ENCODE measurements around the gene RAB44.

DNA sequence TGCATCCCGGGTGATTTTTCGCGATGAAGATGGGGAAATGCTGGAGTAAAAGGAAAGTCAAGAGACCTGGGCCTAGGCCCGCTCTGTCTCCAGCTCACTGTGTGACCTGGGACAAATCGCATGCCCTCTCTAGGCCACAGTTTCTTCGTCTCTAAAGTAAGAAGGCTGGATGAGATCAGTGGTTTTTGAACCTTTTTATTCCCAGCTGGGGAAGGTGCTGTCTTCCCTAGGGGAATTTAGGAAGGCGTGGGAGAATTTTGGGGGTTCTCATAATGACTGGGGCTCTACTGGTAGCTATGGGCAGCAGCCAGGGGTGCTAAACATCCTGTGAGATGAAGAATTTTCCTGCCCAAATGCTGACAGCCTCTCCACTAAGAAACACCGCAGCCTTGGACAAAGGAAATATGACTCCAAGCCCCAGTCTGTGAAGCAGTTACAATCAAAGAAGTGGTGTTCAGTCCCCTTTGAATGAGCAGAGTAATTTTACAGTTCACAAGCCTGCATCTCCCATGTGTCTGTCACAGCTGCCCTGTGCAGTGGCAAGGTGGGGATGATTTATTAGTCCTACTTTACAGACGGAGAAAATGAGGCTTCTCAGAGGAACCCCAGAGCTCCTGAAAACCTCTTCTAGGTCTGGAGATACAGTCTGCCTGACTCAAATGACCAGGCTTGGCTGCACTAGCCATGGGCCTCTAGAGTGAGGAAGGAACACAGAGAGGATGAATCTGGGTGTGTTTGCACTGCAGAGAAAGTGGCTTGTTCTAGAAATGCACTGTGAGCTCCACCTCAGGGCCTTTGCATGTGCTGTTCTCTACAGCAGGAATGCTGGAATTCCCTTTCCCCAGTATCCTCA is 57.2 kb downstream of the RAB44 start:
- no peak for TF ChIP-seq POLR2A (IDR thresholded peaks at IDR 0.05)
- TF ChIP-seq EP300 (IDR thresholded peaks at IDR 0.05): no peak
